Suprapubic skin (tissue), 3 donors: ENCODE measurements around the gene HERPUD1.

Source experiments
- POLR2A ChIP-seq, 2 donors: fragments of 450-650 bp; IDR thresholded peaks; one replicate each; pipeline ENCODE4 v1.6.1; 2017; ENCODE audit warnings: antibody characterized with exemption in 2 of 2, mild to moderate bottlenecking in 2 of 2, moderate library complexity in 2 of 2
- TF ChIP-seq, protein P1 (sequence below), 2 donors: fragments of 200-600 bp in 1 of 2; fragments of 450-650 bp in 1 of 2; sonication (generic) in 1 of 2; IDR thresholded peaks; one replicate each; pipeline ENCODE4 v1.5.1; 2016 to 2019; ENCODE audit warnings: antibody characterized with exemption in 2 of 2, mild to moderate bottlenecking in 1 of 2, moderate library complexity in 1 of 2

- TF ChIP-seq, protein P1, sequence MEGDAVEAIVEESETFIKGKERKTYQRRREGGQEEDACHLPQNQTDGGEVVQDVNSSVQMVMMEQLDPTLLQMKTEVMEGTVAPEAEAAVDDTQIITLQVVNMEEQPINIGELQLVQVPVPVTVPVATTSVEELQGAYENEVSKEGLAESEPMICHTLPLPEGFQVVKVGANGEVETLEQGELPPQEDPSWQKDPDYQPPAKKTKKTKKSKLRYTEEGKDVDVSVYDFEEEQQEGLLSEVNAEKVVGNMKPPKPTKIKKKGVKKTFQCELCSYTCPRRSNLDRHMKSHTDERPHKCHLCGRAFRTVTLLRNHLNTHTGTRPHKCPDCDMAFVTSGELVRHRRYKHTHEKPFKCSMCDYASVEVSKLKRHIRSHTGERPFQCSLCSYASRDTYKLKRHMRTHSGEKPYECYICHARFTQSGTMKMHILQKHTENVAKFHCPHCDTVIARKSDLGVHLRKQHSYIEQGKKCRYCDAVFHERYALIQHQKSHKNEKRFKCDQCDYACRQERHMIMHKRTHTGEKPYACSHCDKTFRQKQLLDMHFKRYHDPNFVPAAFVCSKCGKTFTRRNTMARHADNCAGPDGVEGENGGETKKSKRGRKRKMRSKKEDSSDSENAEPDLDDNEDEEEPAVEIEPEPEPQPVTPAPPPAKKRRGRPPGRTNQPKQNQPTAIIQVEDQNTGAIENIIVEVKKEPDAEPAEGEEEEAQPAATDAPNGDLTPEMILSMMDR (IDR thresholded peaks at IDR 0.05), result no peak
- TF ChIP-seq POLR2A (IDR thresholded peaks at IDR 0.05), result no peak
These were observed 3.3 kb downstream of the HERPUD1 start for GRCh38 chr16:56935201-56935600.
